Measurements from ENCODE around the gene EXOC4.

DNA sequence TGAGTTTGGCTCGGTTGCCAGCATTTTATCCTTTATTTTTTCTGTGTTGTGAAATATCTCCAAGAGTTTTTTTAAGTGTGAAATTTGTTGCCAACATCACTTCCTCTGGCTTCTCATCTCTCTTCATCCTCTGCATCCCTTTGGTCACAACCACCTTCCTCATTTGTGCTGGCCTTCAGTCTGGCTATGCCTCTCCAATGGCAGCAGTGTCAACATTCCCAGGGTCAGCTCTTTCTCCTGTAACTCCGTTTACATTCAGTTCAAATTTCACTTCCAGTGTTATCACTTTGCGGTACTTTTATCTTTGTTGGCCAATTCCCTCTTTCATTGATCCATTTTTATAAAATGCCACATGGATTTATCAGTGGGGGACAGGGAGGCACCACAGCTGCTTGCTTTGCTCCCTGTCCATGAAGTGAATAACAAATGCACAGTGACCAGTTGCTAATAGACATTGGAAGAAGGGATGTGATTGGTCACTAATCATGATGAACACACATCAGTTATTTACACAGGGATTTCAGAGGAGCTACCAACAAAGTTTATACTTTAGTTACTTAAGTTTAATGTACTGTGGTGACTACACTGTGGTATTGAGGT is 562.8 kb downstream of the EXOC4 start:
- TF ChIP-seq, protein P1, sequence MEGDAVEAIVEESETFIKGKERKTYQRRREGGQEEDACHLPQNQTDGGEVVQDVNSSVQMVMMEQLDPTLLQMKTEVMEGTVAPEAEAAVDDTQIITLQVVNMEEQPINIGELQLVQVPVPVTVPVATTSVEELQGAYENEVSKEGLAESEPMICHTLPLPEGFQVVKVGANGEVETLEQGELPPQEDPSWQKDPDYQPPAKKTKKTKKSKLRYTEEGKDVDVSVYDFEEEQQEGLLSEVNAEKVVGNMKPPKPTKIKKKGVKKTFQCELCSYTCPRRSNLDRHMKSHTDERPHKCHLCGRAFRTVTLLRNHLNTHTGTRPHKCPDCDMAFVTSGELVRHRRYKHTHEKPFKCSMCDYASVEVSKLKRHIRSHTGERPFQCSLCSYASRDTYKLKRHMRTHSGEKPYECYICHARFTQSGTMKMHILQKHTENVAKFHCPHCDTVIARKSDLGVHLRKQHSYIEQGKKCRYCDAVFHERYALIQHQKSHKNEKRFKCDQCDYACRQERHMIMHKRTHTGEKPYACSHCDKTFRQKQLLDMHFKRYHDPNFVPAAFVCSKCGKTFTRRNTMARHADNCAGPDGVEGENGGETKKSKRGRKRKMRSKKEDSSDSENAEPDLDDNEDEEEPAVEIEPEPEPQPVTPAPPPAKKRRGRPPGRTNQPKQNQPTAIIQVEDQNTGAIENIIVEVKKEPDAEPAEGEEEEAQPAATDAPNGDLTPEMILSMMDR (conservative IDR thresholded peaks at IDR 0.05 in 1 of 2, IDR thresholded peaks at IDR 0.05 in 1 of 2; ENCODE audit: low read depth in 1 of 2, low read length in 2 of 2), result no peak
- TF ChIP-seq EZH2 (IDR thresholded peaks at IDR 0.05; ENCODE audit: low read length, missing control alignments), result no peak

All from fibroblast of lung (primary cell).